ENCODE measurements around the gene NUDT22.

DNA sequence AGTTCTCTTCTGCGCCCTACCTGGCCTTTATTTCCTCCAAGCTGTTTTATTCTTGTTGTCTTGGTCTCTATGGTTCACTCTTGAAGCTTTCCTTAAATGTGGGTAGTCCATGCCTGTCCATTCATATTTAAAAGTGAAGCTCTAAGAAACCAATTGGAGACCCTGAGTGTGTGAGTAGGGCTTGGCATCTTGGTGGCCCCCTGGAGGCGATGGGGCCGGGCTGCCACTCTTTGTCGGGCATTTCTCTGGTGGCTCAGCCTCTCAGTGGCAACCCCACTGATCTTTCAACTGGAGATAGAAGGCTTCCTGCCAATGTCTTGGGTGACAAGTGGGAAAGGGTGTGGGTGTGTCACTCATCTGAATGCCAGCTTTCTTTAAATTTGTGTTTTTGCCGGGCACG, 9.2 kb upstream of the NUDT22 start:
- TF ChIP-seq POLR2A (IDR thresholded peaks at IDR 0.05; ENCODE audit: low read length), result no peak
- TF ChIP-seq, protein P1, sequence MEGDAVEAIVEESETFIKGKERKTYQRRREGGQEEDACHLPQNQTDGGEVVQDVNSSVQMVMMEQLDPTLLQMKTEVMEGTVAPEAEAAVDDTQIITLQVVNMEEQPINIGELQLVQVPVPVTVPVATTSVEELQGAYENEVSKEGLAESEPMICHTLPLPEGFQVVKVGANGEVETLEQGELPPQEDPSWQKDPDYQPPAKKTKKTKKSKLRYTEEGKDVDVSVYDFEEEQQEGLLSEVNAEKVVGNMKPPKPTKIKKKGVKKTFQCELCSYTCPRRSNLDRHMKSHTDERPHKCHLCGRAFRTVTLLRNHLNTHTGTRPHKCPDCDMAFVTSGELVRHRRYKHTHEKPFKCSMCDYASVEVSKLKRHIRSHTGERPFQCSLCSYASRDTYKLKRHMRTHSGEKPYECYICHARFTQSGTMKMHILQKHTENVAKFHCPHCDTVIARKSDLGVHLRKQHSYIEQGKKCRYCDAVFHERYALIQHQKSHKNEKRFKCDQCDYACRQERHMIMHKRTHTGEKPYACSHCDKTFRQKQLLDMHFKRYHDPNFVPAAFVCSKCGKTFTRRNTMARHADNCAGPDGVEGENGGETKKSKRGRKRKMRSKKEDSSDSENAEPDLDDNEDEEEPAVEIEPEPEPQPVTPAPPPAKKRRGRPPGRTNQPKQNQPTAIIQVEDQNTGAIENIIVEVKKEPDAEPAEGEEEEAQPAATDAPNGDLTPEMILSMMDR (IDR thresholded peaks at IDR 0.05), result no peak
- TF ChIP-seq, protein P2, sequence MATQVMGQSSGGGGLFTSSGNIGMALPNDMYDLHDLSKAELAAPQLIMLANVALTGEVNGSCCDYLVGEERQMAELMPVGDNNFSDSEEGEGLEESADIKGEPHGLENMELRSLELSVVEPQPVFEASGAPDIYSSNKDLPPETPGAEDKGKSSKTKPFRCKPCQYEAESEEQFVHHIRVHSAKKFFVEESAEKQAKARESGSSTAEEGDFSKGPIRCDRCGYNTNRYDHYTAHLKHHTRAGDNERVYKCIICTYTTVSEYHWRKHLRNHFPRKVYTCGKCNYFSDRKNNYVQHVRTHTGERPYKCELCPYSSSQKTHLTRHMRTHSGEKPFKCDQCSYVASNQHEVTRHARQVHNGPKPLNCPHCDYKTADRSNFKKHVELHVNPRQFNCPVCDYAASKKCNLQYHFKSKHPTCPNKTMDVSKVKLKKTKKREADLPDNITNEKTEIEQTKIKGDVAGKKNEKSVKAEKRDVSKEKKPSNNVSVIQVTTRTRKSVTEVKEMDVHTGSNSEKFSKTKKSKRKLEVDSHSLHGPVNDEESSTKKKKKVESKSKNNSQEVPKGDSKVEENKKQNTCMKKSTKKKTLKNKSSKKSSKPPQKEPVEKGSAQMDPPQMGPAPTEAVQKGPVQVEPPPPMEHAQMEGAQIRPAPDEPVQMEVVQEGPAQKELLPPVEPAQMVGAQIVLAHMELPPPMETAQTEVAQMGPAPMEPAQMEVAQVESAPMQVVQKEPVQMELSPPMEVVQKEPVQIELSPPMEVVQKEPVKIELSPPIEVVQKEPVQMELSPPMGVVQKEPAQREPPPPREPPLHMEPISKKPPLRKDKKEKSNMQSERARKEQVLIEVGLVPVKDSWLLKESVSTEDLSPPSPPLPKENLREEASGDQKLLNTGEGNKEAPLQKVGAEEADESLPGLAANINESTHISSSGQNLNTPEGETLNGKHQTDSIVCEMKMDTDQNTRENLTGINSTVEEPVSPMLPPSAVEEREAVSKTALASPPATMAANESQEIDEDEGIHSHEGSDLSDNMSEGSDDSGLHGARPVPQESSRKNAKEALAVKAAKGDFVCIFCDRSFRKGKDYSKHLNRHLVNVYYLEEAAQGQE (IDR thresholded peaks at IDR 0.05), result no peak
- no peak for TF ChIP-seq MAFK (IDR thresholded peaks at IDR 0.05; ENCODE audit: partially characterized antibody)
- TF ChIP-seq NFE2L2 (conservative IDR thresholded peaks at IDR 0.05; ENCODE audit: low read length), result no peak
- no peak for TF ChIP-seq ELK1 (IDR thresholded peaks at IDR 0.05; ENCODE audit: low read depth, low read length)
- TF ChIP-seq MAX (IDR thresholded peaks at IDR 0.05), result no peak
- no peak for TF ChIP-seq HOXB13 (CRISPR knock-in tag; IDR thresholded peaks at IDR 0.05; ENCODE audit: low read depth)
- no peak for TF ChIP-seq POLR2AphosphoS2 (conservative IDR thresholded peaks at IDR 0.05; ENCODE audit: low read length)
- no peak for TF ChIP-seq RFX5 (IDR thresholded peaks at IDR 0.05)
- no peak for TF ChIP-seq EHMT2 (IDR thresholded peaks at IDR 0.05; ENCODE audit: low read depth)
